ENCODE measurements around the gene RUNX2. TPM values are rescaled to one million over a fixed set of nuclear protein-coding genes. Genes with fewer than 3 reads are reported as not detected.

The RUNX2 gene
- total and polyA plus RNA-seq, 2 of the 8 experiments (the other 6 are each of a cell fraction or from before 2014, with no cell fraction given) = 0.26 to 1.2 TPM

DNA sequence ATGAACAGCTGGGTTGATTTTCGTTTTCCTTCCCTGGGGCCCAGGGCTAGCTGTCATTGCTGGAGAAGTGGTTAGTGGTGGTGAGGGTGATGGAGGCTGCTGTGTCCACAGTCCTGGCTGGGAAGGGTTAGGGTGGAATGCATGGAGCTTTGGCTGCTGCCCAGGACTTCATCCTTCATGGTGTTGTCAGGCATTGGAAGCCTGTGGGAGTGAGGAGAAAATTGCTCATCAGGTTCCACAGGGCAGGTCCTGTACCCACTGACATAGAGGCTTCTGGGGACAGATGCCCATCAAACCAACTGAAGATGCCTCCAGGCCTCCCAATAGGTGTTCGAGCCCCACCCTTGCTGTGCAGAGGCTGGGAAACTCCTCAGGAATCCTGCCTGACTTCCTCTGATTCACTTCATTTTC lies 312.0 kb downstream of the RUNX2 start (continued):
- TF ChIP-seq, protein P1, sequence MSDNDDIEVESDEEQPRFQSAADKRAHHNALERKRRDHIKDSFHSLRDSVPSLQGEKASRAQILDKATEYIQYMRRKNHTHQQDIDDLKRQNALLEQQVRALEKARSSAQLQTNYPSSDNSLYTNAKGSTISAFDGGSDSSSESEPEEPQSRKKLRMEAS (IDR thresholded peaks at IDR 0.05) = no peak
- TF ChIP-seq HDAC2 (IDR thresholded peaks at IDR 0.05; ENCODE audit: borderline replicate concordance in 1 of 2, low read depth in 2 of 2, low read length in 2 of 2) (no peak), EP300 (IDR thresholded peaks at IDR 0.05; ENCODE audit: borderline replicate concordance in 1 of 2, low read depth in 2 of 2, low read length in 2 of 2) (no peak), CREB1 (IDR thresholded peaks at IDR 0.05) (no peak), ATF3 (IDR thresholded peaks at IDR 0.05; ENCODE audit: insufficient read depth, low read depth, low read length) (no peak)
- TF ChIP-seq, protein P2, sequence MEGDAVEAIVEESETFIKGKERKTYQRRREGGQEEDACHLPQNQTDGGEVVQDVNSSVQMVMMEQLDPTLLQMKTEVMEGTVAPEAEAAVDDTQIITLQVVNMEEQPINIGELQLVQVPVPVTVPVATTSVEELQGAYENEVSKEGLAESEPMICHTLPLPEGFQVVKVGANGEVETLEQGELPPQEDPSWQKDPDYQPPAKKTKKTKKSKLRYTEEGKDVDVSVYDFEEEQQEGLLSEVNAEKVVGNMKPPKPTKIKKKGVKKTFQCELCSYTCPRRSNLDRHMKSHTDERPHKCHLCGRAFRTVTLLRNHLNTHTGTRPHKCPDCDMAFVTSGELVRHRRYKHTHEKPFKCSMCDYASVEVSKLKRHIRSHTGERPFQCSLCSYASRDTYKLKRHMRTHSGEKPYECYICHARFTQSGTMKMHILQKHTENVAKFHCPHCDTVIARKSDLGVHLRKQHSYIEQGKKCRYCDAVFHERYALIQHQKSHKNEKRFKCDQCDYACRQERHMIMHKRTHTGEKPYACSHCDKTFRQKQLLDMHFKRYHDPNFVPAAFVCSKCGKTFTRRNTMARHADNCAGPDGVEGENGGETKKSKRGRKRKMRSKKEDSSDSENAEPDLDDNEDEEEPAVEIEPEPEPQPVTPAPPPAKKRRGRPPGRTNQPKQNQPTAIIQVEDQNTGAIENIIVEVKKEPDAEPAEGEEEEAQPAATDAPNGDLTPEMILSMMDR (IDR thresholded peaks at IDR 0.05; ENCODE audit: control extremely low read depth in 1 of 3, insufficient read depth in 1 of 3, low read depth in 1 of 3, low read length in 3 of 3) = no peak

Data from H1 (cell line).